ENCODE data around the gene DTD2.
"Not testable (repeated sequence)": the region's sequence is repeated elsewhere in the genome, so short reads cannot be mapped to it uniquely, and the experiment has no call there.

DTD2 gene

DNA sequence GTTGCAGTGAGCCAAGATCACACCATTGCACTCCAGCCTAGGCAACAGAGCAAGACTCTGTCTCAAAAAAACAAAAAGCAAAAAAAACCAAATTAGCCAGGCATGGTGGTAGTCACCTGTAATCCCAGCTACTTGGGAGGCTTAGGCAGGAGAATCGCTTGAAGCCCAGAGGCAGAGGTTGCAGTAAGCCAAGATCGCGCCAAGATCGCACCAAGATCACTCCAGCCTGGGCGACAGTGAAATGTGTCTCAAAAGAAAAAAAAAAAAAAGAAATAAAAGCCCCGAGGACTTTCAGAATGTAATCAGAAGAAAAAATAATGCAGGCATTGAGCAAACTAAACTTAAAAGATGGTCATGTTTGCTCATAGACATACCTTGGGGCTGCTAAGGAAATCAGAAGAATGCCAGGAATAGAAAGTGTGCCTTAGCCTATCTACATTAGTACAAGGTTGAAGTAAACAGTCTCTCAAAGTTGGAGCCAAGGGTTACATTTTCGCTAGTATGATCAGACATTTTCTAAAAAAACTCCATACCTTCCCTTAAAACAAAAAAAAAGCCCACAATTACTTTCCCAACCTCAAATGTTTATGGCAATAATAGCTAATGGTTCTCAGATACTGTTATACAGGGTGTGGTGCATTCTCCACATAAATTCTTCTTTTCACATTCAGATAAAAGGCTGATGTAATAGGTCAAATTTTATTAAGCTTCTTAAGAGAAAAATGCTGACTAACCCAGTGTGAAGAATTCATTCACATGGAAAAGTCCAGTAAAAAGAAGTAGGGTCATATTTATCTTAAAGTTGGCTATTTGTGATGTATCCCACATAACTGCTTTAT, 15.8 kb downstream of the DTD2 start:
- DNase-seq: no peak

GRCh38 chr14:31440280-31440679, 17.0 kb downstream of the DTD2 start:
- DNase-seq: no peak

- no peak for DNase-seq
These were observed 17.7 kb downstream of the DTD2 start for GRCh38 chr14:31439561-31439960.

GRCh38 chr14:31437045-31437691, 20.1 kb downstream of the DTD2 start:
- not testable (repeated sequence) for DNase-seq

GRCh38 chr14:31435276-31435675, 22.0 kb downstream of the DTD2 start:
- no peak for DNase-seq

DNA sequence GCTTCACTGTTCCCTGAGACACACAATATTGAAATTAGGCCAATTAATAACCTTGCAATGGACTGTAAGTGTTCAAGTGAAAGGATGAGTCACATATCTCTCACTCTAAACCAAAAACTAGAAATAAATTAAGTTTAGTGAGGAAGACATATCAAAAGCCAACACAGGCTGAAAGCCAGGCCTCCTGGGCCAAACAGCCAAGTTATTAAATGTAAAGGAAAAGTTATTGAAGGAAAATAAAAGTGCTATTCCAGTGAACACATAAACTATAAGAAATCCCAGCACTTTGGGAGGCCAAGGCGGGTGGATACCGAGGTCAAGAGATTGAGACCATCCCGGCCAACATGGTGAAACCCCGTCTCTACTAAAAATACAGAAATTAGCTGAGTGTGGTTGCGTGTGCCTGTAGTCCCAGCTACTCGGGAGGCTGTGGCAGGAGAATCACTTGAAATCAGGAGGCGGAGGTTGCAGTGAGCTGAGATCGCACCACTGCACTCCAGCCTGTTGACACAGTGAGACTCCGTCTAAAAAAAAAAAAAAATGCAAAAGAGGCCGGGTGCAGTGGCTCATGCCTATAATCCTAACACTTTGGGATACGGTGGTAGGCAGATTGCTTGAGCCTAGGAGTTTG, 26.6 kb downstream of the DTD2 start:
- DNase-seq: no peak

- no peak for DNase-seq
These were observed 27.5 kb downstream of the DTD2 start for GRCh38 chr14:31429791-31430190.

DNA sequence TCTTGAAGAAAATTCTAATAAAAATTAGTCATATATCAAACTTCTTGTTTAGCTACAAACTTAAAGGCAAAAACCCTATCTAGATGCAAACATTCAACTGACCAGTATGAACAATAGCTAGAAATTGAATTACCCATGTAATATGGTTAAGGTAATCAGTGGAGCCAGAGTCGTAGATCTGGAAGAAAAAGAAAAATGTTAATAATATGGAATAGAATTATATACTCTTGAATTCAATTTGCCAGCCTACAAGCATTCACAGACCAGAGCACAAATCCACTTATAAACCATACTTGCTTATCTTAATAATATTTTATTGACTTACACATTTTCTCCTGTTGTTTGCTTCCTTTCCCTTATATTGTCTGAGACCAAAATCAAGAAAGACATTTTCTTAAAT, 29.3 kb downstream of the DTD2 start:
- DNase-seq: no peak

GRCh38 chr14:31426663-31427062, 30.6 kb downstream of the DTD2 start:
- DNase-seq: no peak

DNA sequence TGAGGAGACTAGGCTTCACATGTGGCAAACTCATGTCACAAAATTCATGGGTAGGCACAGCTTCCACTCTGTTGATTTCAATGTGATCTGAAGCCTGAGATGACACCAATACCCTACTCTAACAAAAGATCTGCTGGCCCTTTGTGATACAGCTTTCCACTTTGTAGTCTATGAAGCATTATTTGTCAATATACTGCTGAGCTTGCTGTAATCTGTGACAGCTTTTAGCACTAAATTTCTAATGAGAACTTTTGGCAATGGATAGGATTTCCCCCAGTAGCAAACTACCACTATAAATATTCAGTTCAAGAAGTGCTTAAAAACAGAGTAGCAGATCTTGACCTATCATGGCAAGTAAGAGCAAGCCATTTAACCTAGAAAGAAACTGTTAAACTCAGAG, 31.4 kb downstream of the DTD2 start:
- DNase-seq: no peak

DNA sequence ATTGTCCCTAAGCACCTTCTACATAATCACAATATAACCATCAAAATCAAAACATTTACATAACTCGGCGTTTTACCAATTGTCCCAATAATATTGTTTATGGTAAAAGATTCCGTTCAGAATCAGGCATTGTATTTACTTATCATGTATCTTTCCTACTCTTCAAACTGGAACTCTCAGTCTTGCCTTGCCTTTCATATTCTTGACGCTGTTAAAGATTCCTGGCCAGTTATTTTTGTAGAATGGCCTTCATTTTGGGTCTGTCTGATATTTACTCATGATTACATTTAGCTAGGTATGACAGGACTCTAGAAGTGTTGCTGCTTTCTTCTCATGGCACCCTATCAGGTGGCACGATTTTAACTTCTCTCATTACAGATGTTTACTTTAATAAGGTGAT, 36.1 kb downstream of the DTD2 start:
- no peak for DNase-seq

DNA sequence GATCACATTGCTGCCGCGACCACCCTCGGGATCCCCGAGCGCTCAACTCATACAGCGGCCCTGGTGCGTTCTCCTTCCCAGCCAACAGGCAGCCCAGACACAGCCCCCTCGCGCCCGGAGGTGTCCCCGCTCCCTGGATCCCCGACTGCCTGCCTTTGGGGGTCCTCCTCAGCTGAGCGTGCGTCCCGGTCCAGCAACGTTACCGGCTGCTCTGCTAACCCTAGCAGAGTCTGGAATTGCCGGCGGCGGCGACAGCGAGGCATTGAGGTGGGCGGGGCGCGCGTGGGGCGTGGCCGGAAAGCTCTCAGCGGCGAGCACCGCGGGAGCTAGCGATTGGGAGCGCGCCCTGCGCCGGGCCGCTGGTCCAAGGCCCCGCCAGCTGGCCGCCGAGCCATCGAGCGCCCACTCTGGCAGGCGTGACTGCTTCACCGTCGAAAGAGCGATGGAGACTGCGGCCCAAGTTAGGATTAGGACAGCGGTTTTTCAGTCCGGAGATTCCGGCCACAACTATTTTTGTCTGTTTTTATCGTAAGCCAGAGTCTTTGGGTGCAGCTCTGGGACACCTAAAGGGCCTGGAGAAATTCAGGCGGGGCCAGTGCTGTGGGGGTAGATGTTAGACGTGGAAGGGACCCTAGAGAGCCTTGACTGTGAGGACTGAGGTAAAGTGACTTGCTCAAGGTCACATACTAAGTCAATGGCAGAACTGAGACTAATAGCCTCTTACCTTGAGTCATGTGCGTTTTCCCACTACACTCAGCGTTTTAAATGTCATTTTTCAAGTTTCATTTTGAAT, 36.8 kb downstream of the DTD2 start, which contains the start of gene HEATR5A:
Gene HEATR5A (minus strand): TSS at position 232 of the 793 bp plus-strand sequence. CDS start 17,575 bp downstream, outside the sequence.
- DNase-seq: peak; percentile 87

- no peak for DNase-seq
These were observed 37.4 kb downstream of the DTD2 start for GRCh38 chr14:31419967-31420318.

GRCh38 chr14:31419179-31419966, 37.9 kb downstream of the DTD2 start:
- DNase-seq: no peak

DNA sequence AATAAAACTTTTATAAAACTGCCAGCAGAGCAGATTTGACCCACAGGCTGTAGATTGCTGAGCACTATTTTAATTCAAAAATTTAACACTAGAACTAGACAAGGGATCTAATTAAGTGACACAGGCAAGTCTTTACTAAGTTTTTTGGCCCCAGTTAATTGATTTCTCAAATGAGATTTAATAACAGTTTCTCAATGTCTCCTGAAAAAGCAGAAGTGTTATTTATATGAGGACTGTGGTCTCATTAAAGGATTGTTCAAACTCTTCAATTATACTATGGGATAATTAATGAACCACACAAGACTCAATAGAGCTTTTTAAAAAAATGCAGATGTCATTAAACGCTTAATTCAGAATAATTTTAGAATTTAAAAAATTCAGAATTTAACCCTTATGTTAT, 38.9 kb downstream of the DTD2 start:
- no peak for DNase-seq

DNA sequence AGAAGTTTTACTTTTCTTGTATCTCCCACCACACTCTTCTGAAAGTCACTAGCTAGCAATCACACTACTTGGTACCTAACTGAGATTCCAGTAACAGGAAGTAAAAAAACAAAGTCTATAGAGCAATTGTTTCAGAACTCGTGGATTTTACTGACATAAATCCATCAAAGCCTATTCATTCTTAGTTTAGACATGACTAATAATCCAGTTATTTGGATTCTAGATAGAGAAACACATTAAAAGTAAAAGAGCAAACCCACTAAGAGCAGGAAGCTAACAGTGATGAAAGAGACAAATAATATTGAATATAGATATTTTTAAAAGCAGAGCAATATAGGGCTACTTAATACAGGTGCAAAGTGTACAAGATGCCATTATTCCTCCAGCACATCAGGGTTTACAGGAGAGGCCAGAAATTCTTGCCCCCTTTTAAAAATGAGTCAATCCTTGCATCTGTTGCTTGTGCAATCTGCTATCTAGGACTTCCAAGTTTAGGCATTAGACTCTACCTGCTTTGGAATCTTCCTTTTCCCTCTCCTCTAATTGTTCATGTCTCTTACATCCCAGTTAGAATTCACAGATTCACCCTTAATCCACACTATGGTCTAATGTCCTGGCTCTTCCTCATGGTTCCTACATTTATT, 43.0 kb downstream of the DTD2 start:
- DNase-seq: no peak

GRCh38 chr14:31411218-31411727, 46.0 kb downstream of the DTD2 start:
- DNase-seq: no peak

- no peak for DNase-seq
These were observed 47.2 kb downstream of the DTD2 start for GRCh38 chr14:31410048-31410650.

DNA sequence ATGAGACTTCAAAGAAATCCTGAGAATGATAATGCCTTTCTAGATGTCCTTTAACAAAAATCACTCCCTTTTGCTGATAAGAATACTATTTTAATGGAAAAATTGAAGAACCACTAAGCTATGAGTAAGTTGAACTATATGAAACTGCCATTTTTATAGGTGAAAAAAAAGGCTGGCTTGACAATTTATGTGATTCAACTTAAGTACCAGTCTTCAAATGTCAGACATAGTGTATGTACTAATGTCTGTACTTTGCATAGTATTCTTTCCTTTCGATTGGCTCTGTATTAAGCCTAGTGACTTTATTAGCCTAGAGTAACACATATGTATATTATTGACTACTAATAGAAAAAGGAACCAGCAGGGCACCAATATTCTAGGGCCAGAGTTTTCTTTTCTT, 48.9 kb downstream of the DTD2 start:
- no peak for DNase-seq

DNA sequence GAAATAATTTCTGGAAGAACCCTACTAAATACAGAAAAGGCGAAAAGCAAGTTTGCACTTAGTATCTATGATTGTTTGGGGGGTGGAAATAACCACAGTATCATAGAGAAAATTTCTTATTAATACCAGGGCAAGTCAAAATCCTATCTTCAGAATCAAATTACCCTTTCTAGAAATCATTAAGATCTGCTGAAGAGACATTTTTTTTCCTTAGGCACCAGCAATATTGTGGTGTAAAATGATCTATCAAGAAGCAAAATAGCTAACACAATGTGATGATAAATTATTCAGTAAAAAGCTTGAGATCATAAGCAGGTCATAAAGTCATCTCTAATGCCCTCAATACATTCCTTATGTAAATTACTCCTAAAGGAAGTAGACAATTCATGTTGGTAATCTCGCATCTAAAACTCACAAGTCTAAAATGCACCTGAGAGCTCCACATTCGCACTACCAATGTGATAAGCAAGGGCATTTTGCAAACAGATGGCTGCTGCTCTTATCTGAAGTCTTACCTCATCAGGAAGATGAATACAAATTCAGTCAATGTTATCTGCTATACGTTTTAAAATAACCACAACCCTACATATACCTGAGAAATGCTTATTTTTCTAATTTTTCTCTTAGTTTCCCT, 51.6 kb downstream of the DTD2 start:
- no peak for DNase-seq

- DNase-seq: no peak
These were observed 52.2 kb downstream of the DTD2 start for GRCh38 chr14:31405106-31405505.
